Astrocyte (in vitro differentiated cells and primary cell): ENCODE measurements around the gene CNDP2. TPM values are rescaled to one million over a fixed set of nuclear protein-coding genes. Genes with fewer than 3 reads are reported as not detected.

Experiments
- DNase-seq: peaks from one replicate; pipeline ENCODE4 v3.0.0-alpha.2; 2010; ENCODE audit warnings: low read depth
- FAIRE-seq: peaks from 2 replicates; lab custom pipeline; 2011; peaks lifted over from hg19 to GRCh38; lab: Jason Lieb, UNC
- H2AFZ ChIP-seq: 2 replicates; pipeline ENCODE4 v1.6.0; 2012; ENCODE audit warnings: low read depth, low read length, inconsistent platforms
- H3K27ac ChIP-seq: 2 replicates; pipeline ENCODE4 v1.5.1; 2011; ENCODE audit warnings: low read depth, low read length, inconsistent platforms
- H3K27me3 ChIP-seq: 2 replicates; pipeline ENCODE4 v1.6.0; 2011; ENCODE audit warnings: low read length, inconsistent platforms; ENCODE audit not compliant: insufficient read depth
- H3K36me3 ChIP-seq: 2 replicates; pipeline ENCODE4 v1.5.1; 2011; ENCODE audit warnings: low read length, inconsistent platforms; ENCODE audit not compliant: insufficient read depth
- H3K4me1 ChIP-seq: 2 replicates; pipeline ENCODE4 v1.5.1; 2011; ENCODE audit warnings: low read length, inconsistent platforms; ENCODE audit not compliant: insufficient read depth
- H3K4me2 ChIP-seq: 2 replicates; pipeline ENCODE4 v1.6.0; 2012; ENCODE audit warnings: low read length, inconsistent platforms
- H3K4me3 ChIP-seq: 2 replicates; pipeline ENCODE4 v1.5.1; 2011; ENCODE audit warnings: low read depth, mild to moderate bottlenecking, low read length, inconsistent platforms; ENCODE audit not compliant: insufficient read depth
- H3K79me2 ChIP-seq: 2 replicates; pipeline ENCODE4 v1.6.0; 2012; ENCODE audit warnings: mild to moderate bottlenecking, low read length, inconsistent platforms; ENCODE audit not compliant: insufficient read depth
- H3K9ac ChIP-seq: 2 replicates; pipeline ENCODE4 v1.6.0; 2012; ENCODE audit warnings: mild to moderate bottlenecking, low read length, inconsistent platforms
- H3K9me3 ChIP-seq: 2 replicates; pipeline ENCODE4 v1.5.1; 2012; ENCODE audit warnings: low read depth, mild to moderate bottlenecking, low read length, inconsistent platforms; ENCODE audit not compliant: insufficient read depth
- H4K20me1 ChIP-seq: 2 replicates; pipeline ENCODE4 v1.6.0; 2012; ENCODE audit warnings: low read length, inconsistent platforms; ENCODE audit not compliant: insufficient read depth
- H3K27ac Mint-ChIP-seq: one replicate; pipeline ENCODE4 v1.8.0; 2021; ENCODE audit warnings: mild to moderate bottlenecking, mixed read lengths; ENCODE audit not compliant: unreplicated experiment
- H3K27me3 Mint-ChIP-seq: one replicate; pipeline ENCODE4 v1.8.0; 2021; ENCODE audit warnings: low read depth, mixed read lengths; ENCODE audit not compliant: unreplicated experiment
- H3K36me3 Mint-ChIP-seq: one replicate; pipeline ENCODE4 v1.8.0; 2021; ENCODE audit warnings: low read depth, mixed read lengths; ENCODE audit not compliant: unreplicated experiment
- H3K4me1 Mint-ChIP-seq: one replicate; pipeline ENCODE4 v1.8.0; 2021; ENCODE audit warnings: low read depth, mixed read lengths; ENCODE audit not compliant: unreplicated experiment
- H3K4me3 Mint-ChIP-seq: one replicate; pipeline ENCODE4 v1.8.0; 2021; ENCODE audit warnings: mild to moderate bottlenecking, moderate library complexity, mixed read lengths; ENCODE audit not compliant: unreplicated experiment
- H3K9me3 Mint-ChIP-seq: one replicate; pipeline ENCODE4 v1.8.0; 2021; ENCODE audit warnings: mild to moderate bottlenecking, mixed read lengths; ENCODE audit not compliant: unreplicated experiment
- CTCF ChIP-seq: IDR thresholded peaks from 2 replicates; pipeline ENCODE4 v1.5.1; 2011; ENCODE audit warnings: low read depth, mild to moderate bottlenecking, inconsistent platforms, low read length, moderate library complexity; ENCODE audit not compliant: insufficient read depth
- EZH2 ChIP-seq: IDR thresholded peaks from 2 replicates; pipeline ENCODE4 v1.6.1; 2012; ENCODE audit warnings: mild to moderate bottlenecking, low read length, inconsistent platforms; ENCODE audit not compliant: insufficient read depth
- total RNA-seq: library from RNA; stranded (reverse); gene quantifications from 2 replicates; pipeline ENCODE4 v1.2.1, GENCODE V29; 2021

Gene CNDP2
- total RNA-seq, 1 donor from 2014 or later, result 149 TPM

- no peak overlapping the region for H2AFZ ChIP-seq
- peaks cover 16% of the 10 kb centered on the region for H3K4me1 ChIP-seq
- H3K4me2 ChIP-seq, result no peak overlapping the region
- no peaks in the 10 kb centered on the region for H4K20me1 ChIP-seq
- peaks cover 24% of the 10 kb centered on the region for H3K4me1 Mint-ChIP-seq
- no peaks in the 10 kb centered on the region for H3K9me3 Mint-ChIP-seq
- H3K4me3 ChIP-seq, result no peak overlapping the region
- no peak overlapping the region for H3K4me3 Mint-ChIP-seq
- peaks cover 22% of the 10 kb centered on the region for H3K36me3 ChIP-seq
- peaks cover 12% of the 10 kb centered on the region for H3K36me3 Mint-ChIP-seq
- H3K9me3 ChIP-seq, result no peaks in the 10 kb centered on the region
- H3K27me3 ChIP-seq, result no peaks in the 10 kb centered on the region
- no peak overlapping the region for H3K9ac ChIP-seq
- peaks cover 36% of the 10 kb centered on the region for H3K79me2 ChIP-seq
- FAIRE-seq, result no peak
- no peaks in the 10 kb centered on the region for H3K27me3 Mint-ChIP-seq
- peak overlapping the region; percentile 79 for H3K27ac Mint-ChIP-seq
- no peak for DNase-seq
- no peak overlapping the region for H3K27ac ChIP-seq
- TF ChIP-seq CTCF (no peak), EZH2 (no peak)
Measured at GRCh38 chr18:74501386-74501785, 5.2 kb downstream of the CNDP2 start.

- Histone ChIP-seq H3K9ac (no peak overlapping the region), H3K79me2 (peaks cover 19% of the 10 kb centered on the region), H3K27me3 (no peaks in the 10 kb centered on the region), H3K4me2 (no peak overlapping the region), H3K36me3 (peaks cover 22% of the 10 kb centered on the region), H4K20me1 (no peaks in the 10 kb centered on the region), H2AFZ (no peak overlapping the region), H3K9me3 (no peaks in the 10 kb centered on the region), H3K27ac (no peak overlapping the region), H3K4me1 (peaks cover 11% of the 10 kb centered on the region), H3K4me3 (no peak overlapping the region)
- TF ChIP-seq CTCF (no peak), EZH2 (no peak)
- H3K4me3 Mint-ChIP-seq, result no peak overlapping the region
- DNase-seq (no peak), FAIRE-seq (no peak)
- H3K4me1 Mint-ChIP-seq, result peaks cover 18% of the 10 kb centered on the region
- H3K27me3 Mint-ChIP-seq, result no peaks in the 10 kb centered on the region
- peaks cover 25% of the 10 kb centered on the region for H3K36me3 Mint-ChIP-seq
- H3K9me3 Mint-ChIP-seq, result no peaks in the 10 kb centered on the region
- H3K27ac Mint-ChIP-seq, result no peak overlapping the region
Measured at GRCh38 chr18:74503137-74503536, 7.0 kb downstream of the CNDP2 start.

- no peak for DNase-seq
- peaks cover 30% of the 10 kb centered on the region for H3K36me3 Mint-ChIP-seq
- no peak overlapping the region for H3K4me3 Mint-ChIP-seq
- H3K4me2 ChIP-seq, result no peak overlapping the region
- no peak overlapping the region for H3K4me3 ChIP-seq
- H3K4me1 Mint-ChIP-seq, result peaks cover 4% of the 10 kb centered on the region
- H3K27ac Mint-ChIP-seq, result no peak overlapping the region
- peaks cover 5% of the 10 kb centered on the region for H4K20me1 ChIP-seq
- no peaks in the 10 kb centered on the region for H3K27me3 Mint-ChIP-seq
- no peak for FAIRE-seq
- no peaks in the 10 kb centered on the region for H3K4me1 ChIP-seq
- no peak overlapping the region for H2AFZ ChIP-seq
- H3K79me2 ChIP-seq, result no peaks in the 10 kb centered on the region
- no peak overlapping the region for H3K9ac ChIP-seq
- H3K9me3 Mint-ChIP-seq, result no peaks in the 10 kb centered on the region
- H3K27me3 ChIP-seq, result no peaks in the 10 kb centered on the region
- no peak overlapping the region for H3K27ac ChIP-seq
- H3K9me3 ChIP-seq, result no peaks in the 10 kb centered on the region
- H3K36me3 ChIP-seq, result peaks cover 33% of the 10 kb centered on the region
- TF ChIP-seq EZH2, result no peak
- TF ChIP-seq CTCF, result no peak
Measured at GRCh38 chr18:74505776-74506175, 9.6 kb downstream of the CNDP2 start.
